HCEC 1CT (cell line): ENCODE measurements around the gene SOX5.
A peak's percentile ranks its signal among the peaks of the same experiment; 100 is the strongest.
"Not testable (repeated sequence)": the region's sequence is repeated elsewhere in the genome, so short reads cannot be mapped to it uniquely, and the experiment has no call there.

Source experiments
- DNase-seq: peaks from one replicate; pipeline ENCODE4 v3.0.0-alpha.2; 2017

Gene SOX5

GRCh38 chr12:23827353-23827752 is 122.1 kb downstream of the SOX5 start:
- no peak for DNase-seq

GRCh38 chr12:23825124-23825523 is 124.3 kb downstream of the SOX5 start:
- not testable (repeated sequence) for DNase-seq

GRCh38 chr12:23824358-23824757 is 125.1 kb downstream of the SOX5 start:
- DNase-seq: no peak

- DNase-seq: not testable (repeated sequence)
Observed at GRCh38 chr12:23822883-23823282, 126.6 kb downstream of the SOX5 start.

GRCh38 chr12:23817345-23817744 is 132.1 kb downstream of the SOX5 start:
- DNase-seq: no peak

- DNase-seq: no peak
Observed at GRCh38 chr12:23816394-23816851, 133.0 kb downstream of the SOX5 start.

- no peak for DNase-seq
Observed at GRCh38 chr12:23815810-23816209, 133.7 kb downstream of the SOX5 start.

GRCh38 chr12:23813206-23813605 is 136.3 kb downstream of the SOX5 start:
- no peak for DNase-seq

- DNase-seq: no peak
Observed at GRCh38 chr12:23810329-23810902, 139.1 kb downstream of the SOX5 start.

GRCh38 chr12:23803540-23803939 is 145.9 kb downstream of the SOX5 start:
- DNase-seq: peak; percentile 1

GRCh38 chr12:23795494-23795893 is 154.0 kb downstream of the SOX5 start:
- no peak for DNase-seq

- no peak for DNase-seq
Observed at GRCh38 chr12:23781118-23781517, 168.4 kb downstream of the SOX5 start.

- DNase-seq: no peak
Observed at GRCh38 chr12:23775208-23775607, 174.3 kb downstream of the SOX5 start.

GRCh38 chr12:23771240-23771949 is 178.1 kb downstream of the SOX5 start:
- DNase-seq: no peak

- DNase-seq: no peak
Observed at GRCh38 chr12:23770202-23770938, 179.1 kb downstream of the SOX5 start.

- no peak for DNase-seq
Observed at GRCh38 chr12:23767834-23768233, 181.6 kb downstream of the SOX5 start.

GRCh38 chr12:23763724-23764123 is 185.7 kb downstream of the SOX5 start:
- no peak for DNase-seq

GRCh38 chr12:23760495-23760894 is 189.0 kb downstream of the SOX5 start:
- DNase-seq: no peak

GRCh38 chr12:23758608-23759007 is 190.9 kb downstream of the SOX5 start:
- DNase-seq: no peak

- no peak for DNase-seq
Observed at GRCh38 chr12:23757541-23757962, 191.9 kb downstream of the SOX5 start.

GRCh38 chr12:23756416-23756815 is 193.1 kb downstream of the SOX5 start:
- no peak for DNase-seq

- no peak for DNase-seq
Observed at GRCh38 chr12:23753628-23754365, 195.7 kb downstream of the SOX5 start.

GRCh38 chr12:23752245-23752644 is 197.2 kb downstream of the SOX5 start:
- DNase-seq: no peak
